ENCODE measurements around the gene SBF2. TPM values are rescaled to one million over a fixed set of nuclear protein-coding genes. Genes with fewer than 3 reads are reported as not detected.
"Not testable (repeated sequence)": the region's sequence is repeated elsewhere in the genome, so short reads cannot be mapped to it uniquely, and the experiment has no call there.

The SBF2 gene
- total RNA-seq, 1 donor from 2014 or later: 39.5 TPM

DNA sequence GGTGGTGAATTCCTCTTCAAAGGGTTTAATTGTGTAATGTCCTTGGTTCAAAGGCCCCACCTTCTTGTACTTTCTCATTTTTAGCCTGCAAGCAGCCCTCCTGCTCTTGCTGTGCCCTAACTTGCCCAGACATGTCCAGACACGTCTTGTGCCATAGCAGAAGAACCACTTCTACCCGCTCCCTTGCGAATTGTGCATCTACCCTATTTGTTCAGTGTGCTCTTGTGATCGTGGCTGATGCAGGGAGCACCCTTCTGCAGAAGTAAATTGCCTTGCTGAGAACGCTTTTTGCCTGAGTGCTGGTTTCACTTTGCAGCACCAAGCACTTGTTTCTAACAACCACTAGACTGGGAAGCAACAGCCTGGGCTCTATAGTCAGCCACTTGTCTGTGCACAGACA is 249.4 kb downstream of the SBF2 start:
- DNase-seq (ENCODE audit: extremely low spot score, unreplicated experiment): no peak
- no peak overlapping the region for H3K27ac Mint-ChIP-seq
- no peak for TF ChIP-seq CTCF (conservative IDR thresholded peaks at IDR 0.05)

DNA sequence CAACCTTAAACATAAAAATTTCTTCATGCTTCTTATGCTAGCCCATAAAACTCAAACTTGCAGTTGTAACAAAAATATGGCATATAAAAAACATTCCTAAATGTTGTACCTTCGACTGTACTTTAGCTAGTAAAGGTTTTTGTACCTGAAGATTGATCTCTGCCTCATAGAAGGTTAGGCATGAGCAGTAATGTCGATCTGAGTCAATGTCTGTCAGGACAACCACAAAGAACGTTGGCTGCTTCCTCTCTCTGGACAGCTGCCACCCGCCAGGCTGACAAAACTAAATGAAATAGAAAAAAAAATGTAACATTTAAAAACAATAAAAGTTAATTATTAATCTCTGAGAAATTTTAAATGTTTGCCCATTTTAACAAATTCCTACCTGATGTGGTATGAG is 251.3 kb downstream of the SBF2 start:
- no peak overlapping the region for H3K27ac Mint-ChIP-seq
- H3K4me3 Mint-ChIP-seq: no peak overlapping the region
- H3K36me3 Mint-ChIP-seq: peaks cover 24% of the 10 kb centered on the region
- H3K4me1 Mint-ChIP-seq (ENCODE audit: unreplicated experiment): no peaks in the 10 kb centered on the region
- TF ChIP-seq CTCF (conservative IDR thresholded peaks at IDR 0.05): no peak
- DNase-seq (ENCODE audit: extremely low spot score, unreplicated experiment): no peak
- peaks cover 15% of the 10 kb centered on the region for H3K9me3 Mint-ChIP-seq
- H3K27me3 Mint-ChIP-seq: no peaks in the 10 kb centered on the region

More for the DNA sequence above, 249.4 kb downstream of the SBF2 start:
- H3K4me1 Mint-ChIP-seq (ENCODE audit: unreplicated experiment): no peaks in the 10 kb centered on the region
- no peak overlapping the region for H3K4me3 Mint-ChIP-seq
- no peaks in the 10 kb centered on the region for H3K27me3 Mint-ChIP-seq
- peaks cover 24% of the 10 kb centered on the region for H3K36me3 Mint-ChIP-seq
- H3K9me3 Mint-ChIP-seq: peaks cover 15% of the 10 kb centered on the region

- DNase-seq (ENCODE audit: extremely low spot score, unreplicated experiment): no peak
- Mint-ChIP-seq H3K36me3 (peaks cover 24% of the 10 kb centered on the region), H3K4me1 (ENCODE audit: unreplicated experiment) (no peaks in the 10 kb centered on the region), H3K27me3 (no peaks in the 10 kb centered on the region), H3K27ac (no peak overlapping the region), H3K9me3 (peaks cover 11% of the 10 kb centered on the region), H3K4me3 (no peak overlapping the region)
- TF ChIP-seq CTCF (conservative IDR thresholded peaks at IDR 0.05): no peak
Observed at GRCh38 chr11:10041748-10042446, 252.1 kb downstream of the SBF2 start.

- H3K9me3 Mint-ChIP-seq: peaks cover 9% of the 10 kb centered on the region
- no peak for DNase-seq (ENCODE audit: extremely low spot score, unreplicated experiment)
- H3K27ac Mint-ChIP-seq: no peak overlapping the region
- no peaks in the 10 kb centered on the region for H3K4me1 Mint-ChIP-seq (ENCODE audit: unreplicated experiment)
- no peaks in the 10 kb centered on the region for H3K27me3 Mint-ChIP-seq
- TF ChIP-seq CTCF (conservative IDR thresholded peaks at IDR 0.05): no peak
- H3K36me3 Mint-ChIP-seq: peaks cover 24% of the 10 kb centered on the region
- no peak overlapping the region for H3K4me3 Mint-ChIP-seq
Observed at GRCh38 chr11:10041332-10041731, 252.7 kb downstream of the SBF2 start.

DNA sequence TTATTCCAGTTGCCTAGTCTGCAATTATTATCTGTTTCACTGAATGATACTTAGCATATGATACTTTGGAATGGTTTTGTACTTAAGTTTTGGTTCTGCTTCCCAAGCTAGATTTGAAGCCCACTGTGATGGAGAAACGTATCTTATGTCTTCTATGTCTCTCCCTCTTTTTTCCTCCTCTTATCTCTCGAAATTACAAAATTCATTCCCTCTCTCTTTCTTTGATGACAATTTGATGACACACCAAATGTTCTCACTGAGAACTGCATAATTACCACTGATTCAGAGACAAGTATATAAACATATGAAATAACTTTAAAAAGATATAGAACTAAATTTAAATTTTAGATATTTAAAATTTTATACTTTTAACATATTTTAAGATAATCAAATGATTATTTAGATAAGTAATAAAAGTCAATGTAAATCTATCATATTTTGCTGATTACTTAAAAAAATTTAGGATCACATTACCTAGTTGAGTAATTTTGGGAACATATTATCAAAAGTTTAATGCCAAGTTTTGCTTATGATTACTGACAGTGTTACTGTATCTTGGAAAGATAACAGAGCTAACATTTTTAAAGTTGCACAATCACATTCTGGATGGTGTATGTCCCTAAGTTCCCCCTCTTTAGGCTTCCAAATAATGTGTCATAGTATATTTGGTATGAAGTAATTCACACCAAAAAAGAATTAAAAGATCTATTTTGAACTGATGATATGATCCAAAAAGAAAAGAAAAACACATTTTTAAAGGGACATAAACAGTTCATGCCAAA is 255.3 kb downstream of the SBF2 start:
- H3K27ac Mint-ChIP-seq: no peak overlapping the region
- peaks cover under 1% of the 10 kb centered on the region for H3K9me3 Mint-ChIP-seq
- TF ChIP-seq CTCF (conservative IDR thresholded peaks at IDR 0.05): no peak
- H3K27me3 Mint-ChIP-seq: no peaks in the 10 kb centered on the region
- DNase-seq (ENCODE audit: extremely low spot score, unreplicated experiment): no peak
- H3K4me1 Mint-ChIP-seq (ENCODE audit: unreplicated experiment): no peaks in the 10 kb centered on the region
- H3K36me3 Mint-ChIP-seq: peaks cover 28% of the 10 kb centered on the region
- H3K4me3 Mint-ChIP-seq: no peak overlapping the region

GRCh38 chr11:10035932-10036331 is 258.1 kb downstream of the SBF2 start:
- H3K27ac Mint-ChIP-seq; H3K4me1 Mint-ChIP-seq (ENCODE audit: unreplicated experiment); DNase-seq (ENCODE audit: extremely low spot score, unreplicated experiment); H3K9me3 Mint-ChIP-seq; H3K4me3 Mint-ChIP-seq; H3K27me3 Mint-ChIP-seq: not testable (repeated sequence)
- H3K36me3 Mint-ChIP-seq: peaks cover 14% of the 10 kb centered on the region
